GM12865 (cell line): ENCODE data around the gene PLPPR1.
"Not testable (repeated sequence)": the region's sequence is repeated elsewhere in the genome, so short reads cannot be mapped to it uniquely, and the experiment has no call there.

Experiments
- DNase-seq: peaks from one replicate; pipeline ENCODE4 v3.0.0; 2010; ENCODE audit warnings: low read depth
- H3K4me3 ChIP-seq: 2 replicates; pipeline ENCODE4 v1.5.1; 2011; ENCODE audit warnings: mild to moderate bottlenecking, low read depth, low read length, control low read depth
- TF ChIP-seq, protein P1 (sequence below): IDR thresholded peaks from 2 replicates; pipeline ENCODE4 v1.5.1; 2011; ENCODE audit warnings: low read length, control low read depth, low read depth, inconsistent platforms; ENCODE audit not compliant: insufficient read depth; ENCODE audit errors: missing control alignments

Gene PLPPR1

GRCh38 chr9:101117161-101117560 is 88.6 kb downstream of the PLPPR1 start:
- no peak for DNase-seq
- TF ChIP-seq, protein P1, sequence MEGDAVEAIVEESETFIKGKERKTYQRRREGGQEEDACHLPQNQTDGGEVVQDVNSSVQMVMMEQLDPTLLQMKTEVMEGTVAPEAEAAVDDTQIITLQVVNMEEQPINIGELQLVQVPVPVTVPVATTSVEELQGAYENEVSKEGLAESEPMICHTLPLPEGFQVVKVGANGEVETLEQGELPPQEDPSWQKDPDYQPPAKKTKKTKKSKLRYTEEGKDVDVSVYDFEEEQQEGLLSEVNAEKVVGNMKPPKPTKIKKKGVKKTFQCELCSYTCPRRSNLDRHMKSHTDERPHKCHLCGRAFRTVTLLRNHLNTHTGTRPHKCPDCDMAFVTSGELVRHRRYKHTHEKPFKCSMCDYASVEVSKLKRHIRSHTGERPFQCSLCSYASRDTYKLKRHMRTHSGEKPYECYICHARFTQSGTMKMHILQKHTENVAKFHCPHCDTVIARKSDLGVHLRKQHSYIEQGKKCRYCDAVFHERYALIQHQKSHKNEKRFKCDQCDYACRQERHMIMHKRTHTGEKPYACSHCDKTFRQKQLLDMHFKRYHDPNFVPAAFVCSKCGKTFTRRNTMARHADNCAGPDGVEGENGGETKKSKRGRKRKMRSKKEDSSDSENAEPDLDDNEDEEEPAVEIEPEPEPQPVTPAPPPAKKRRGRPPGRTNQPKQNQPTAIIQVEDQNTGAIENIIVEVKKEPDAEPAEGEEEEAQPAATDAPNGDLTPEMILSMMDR = no peak
- no peak overlapping the region for H3K4me3 ChIP-seq

DNA sequence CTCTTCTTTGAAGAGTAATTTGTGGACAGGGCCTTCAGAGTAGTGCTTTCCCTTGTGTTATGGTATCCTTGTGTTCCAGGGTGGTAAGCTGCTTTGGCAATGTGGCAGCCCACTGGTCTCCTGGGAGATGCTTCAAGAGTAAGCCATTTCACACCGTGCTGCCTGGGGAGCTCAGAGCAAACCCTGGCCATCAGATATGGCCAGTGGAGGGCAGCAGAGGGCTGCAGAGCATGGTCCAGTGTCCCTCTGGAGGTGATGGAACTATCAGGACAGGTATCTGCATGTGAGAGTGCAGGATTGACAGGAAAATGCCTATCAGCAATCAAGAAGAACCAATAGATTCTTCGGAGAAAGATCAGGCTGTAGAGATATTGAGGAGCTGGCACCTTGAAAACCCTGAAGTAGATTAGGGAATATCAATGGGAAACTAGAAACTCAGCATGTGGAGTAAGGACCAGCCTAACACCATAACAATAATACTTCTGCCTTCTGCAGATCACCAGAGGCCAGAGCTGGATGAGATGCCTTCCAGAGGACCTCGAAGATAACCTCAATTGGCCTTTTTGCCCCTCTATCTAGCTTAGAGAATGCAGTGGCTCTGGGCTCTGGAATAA is 90.8 kb downstream of the PLPPR1 start:
- DNase-seq = peak; percentile 63

GRCh38 chr9:101121836-101122399 is 93.4 kb downstream of the PLPPR1 start:
- no peak for DNase-seq
- TF ChIP-seq, protein P1 = no peak
- H3K4me3 ChIP-seq = no peak overlapping the region

More for the DNA sequence above, 90.8 kb downstream of the PLPPR1 start:
- no peak overlapping the region for H3K4me3 ChIP-seq
- TF ChIP-seq, protein P1 = peak; percentile 88

DNA sequence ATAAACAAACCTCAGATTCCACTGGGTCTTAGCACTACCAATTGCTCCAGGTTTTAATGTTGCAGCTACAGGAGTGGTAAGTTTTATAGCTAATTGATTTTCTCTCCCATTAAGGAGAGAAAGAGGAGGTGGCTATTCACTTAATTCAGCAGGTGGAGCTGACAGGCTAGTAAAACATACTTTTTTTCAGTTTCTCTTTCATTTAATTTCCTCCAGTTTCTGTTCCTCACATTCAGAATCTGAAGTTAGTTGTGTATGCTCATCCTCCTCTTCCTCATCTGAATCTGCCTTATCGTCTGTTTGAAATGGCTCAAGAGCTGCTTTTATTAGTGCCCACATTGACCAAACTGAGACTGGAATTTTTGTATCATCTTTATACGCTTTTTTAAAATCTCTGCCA is 98.0 kb downstream of the PLPPR1 start:
- H3K4me3 ChIP-seq = no peak overlapping the region
- TF ChIP-seq, protein P1 = no peak
- DNase-seq = peak; percentile 15

DNA sequence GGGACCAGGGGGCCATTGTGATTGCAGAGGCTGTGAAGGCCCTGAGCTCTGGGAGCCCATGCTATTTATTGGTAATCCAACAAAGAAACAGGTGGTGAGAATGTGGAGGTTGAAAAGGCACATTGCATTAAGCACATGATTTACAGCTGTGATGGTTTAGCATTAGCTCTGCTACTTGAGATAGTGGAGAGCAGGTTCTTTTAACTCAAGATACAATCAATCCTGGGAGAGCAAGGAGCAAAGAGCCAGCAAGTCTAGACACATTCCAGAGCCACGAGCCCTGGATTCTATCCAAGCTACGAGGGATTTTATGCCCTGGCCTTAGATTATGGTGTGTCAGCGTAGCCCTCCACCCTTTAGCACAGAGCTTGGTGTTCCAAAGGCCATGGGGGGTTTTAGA is 98.8 kb downstream of the PLPPR1 start:
- DNase-seq, H3K4me3 ChIP-seq: not testable (repeated sequence)

- no peak overlapping the region for H3K4me3 ChIP-seq
- DNase-seq = no peak
- TF ChIP-seq, protein P1 = no peak
Measured at GRCh38 chr9:101128623-101129022, 100.1 kb downstream of the PLPPR1 start.

- DNase-seq = no peak
- TF ChIP-seq, protein P1 = no peak
- no peak overlapping the region for H3K4me3 ChIP-seq
Measured at GRCh38 chr9:101130054-101130453, 101.5 kb downstream of the PLPPR1 start.
